ENCODE results near the gene ALX4.

- no peak for TF ChIP-seq CTCF (IDR thresholded peaks at IDR 0.05)
- no peak for TF ChIP-seq POLR2A (IDR thresholded peaks at IDR 0.05)
Observed at GRCh38 chr11:44306052-44306917, 3.7 kb downstream of the ALX4 start.
